Measurements from ENCODE around the gene POLR1E. TPM values are rescaled to one million over a fixed set of nuclear protein-coding genes. Genes with fewer than 3 reads are reported as not detected.

POLR1E gene
- total RNA-seq, 1 experiment from 2014 or later = 51.3 TPM

DNA sequence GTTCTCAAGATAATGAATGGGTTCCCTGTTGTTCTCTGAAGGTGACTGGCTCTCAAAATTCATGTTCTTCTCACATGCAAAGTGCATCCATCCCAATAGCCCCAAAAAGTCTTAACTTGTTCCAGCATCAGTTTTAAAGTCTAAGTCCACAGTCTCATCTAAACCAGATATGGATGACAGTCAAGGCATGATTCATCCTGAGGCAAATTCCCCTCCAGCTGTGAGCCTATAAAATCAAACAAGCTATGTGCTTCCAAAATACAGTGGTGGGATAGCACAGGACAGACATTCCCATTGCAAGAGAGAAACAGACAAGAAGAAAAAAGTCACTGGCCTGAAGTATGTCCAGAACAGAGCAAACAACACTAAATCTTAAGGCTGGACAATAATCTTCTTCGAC is 65.0 kb downstream of the POLR1E start:
- in situ Hi-C loops (cut with HindIII; ENCODE audit: low pct_unique_long_range_greater_than_20kb, low sequenced_read_pairs) = no loop called here
- no peak for DNase-seq (ENCODE audit: low read depth, low spot score)

DNA sequence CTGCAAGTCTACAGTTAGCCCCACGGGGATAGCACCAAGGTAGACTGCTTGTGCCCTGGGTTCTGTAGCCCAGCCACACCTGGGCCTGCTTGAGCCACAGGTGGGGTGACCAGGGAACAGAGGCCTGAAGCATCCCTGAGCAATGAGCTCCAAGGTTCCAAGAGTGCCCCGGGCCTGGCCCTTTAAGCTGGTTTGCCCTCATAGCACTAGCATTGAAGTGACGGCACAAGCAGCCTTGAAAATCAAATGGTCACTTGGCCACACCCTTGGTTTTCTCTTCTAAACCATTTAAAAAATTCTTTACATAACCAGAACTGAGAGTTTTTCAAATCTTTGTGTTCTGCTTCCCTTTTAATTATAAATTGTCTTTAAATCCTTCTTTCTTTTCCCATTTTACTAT is 65.7 kb downstream of the POLR1E start:
- in situ Hi-C loops (cut with HindIII; ENCODE audit: low pct_unique_long_range_greater_than_20kb, low sequenced_read_pairs) = no loop called here
- DNase-seq (ENCODE audit: low read depth, low spot score) = no peak

DNA sequence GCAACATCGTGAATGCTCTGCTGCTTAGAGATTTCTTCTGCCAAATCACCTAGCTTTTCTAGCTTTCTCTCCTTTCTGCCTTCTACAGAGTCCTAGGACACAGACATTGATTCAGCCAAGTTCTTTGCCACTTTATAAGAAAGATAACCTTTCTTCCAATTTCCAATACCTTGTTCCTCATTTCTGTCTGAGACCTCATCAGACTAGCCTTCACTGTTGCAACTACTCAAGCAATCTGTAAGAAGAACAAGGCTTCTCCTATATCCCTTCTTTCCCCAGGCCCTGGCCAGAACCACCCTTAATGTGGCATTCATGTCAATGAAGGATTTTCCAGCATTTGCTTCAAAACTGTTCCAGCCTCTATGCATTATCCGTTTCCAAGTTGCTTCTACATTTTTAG is 66.1 kb downstream of the POLR1E start:
- DNase-seq (ENCODE audit: low read depth, low spot score) = no peak
- in situ Hi-C loops (cut with HindIII; ENCODE audit: low pct_unique_long_range_greater_than_20kb, low sequenced_read_pairs) = no loop called here

Other genes with a start within 250 kb of the POLR1E start
- gene GRHPR, start 63.3 kb upstream of the POLR1E start, total RNA-seq (2014; rRNA removed; shearing (Covaris generic)) = 139 and 142 TPM in 2 replicates
- 6.5 and 7.5 TPM in 2 replicates for gene ZBTB5, start 20.5 kb upstream of the POLR1E start, total RNA-seq (2014; rRNA removed; shearing (Covaris generic))
- gene FBXO10, start 90.4 kb downstream of the POLR1E start, total RNA-seq (2014; rRNA removed; shearing (Covaris generic)) = 12.9 and 20.2 TPM in 2 replicates
- 290 and 302 TPM in 2 replicates for gene TOMM5, start 106.6 kb downstream of the POLR1E start, total RNA-seq (2014; rRNA removed; shearing (Covaris generic))
- gene FRMPD1, start 165.0 kb downstream of the POLR1E start, total RNA-seq (2014; rRNA removed; shearing (Covaris generic)) = 0.11 TPM in 1 of 2 replicates, not detected in the other

All from SK-MEL-5 (cell line).